ENCODE results near the gene PEX11G.

PEX11G gene

DNA sequence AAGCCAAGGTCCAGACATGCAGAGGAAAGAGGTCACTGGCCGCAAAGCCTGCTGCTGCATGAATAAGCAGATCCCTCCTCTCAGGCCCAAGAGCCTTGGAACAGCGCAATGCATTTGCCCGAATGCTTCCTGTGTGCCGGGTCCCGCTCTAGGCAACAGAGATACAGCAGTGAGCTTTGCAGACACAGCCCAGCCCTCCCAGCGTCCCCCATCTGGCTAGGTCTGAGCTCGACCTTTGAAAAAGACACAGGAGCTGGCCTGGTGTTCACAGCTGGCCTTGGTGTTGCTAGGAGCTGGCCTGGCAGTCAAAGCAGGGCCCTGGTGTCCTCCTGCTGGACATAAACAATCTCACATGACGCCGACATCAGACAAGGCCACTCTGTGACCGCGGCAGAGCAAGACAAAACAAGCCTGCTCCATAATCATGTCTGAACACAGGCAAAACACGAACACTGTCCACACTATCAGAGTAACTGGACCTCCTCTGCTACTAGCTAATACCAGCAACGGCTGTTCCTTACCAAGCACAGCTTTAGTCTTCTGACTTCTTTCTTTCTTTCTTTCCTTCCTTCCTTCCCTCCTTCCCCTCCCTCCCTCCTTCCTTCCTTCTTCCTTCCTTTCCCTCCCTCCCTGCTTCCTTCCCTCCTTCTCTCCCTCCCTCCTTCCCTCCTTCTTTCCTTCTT, 5.7 kb upstream of the PEX11G start:
- no peak for DNase-seq (ENCODE audit: low read depth)

DNA sequence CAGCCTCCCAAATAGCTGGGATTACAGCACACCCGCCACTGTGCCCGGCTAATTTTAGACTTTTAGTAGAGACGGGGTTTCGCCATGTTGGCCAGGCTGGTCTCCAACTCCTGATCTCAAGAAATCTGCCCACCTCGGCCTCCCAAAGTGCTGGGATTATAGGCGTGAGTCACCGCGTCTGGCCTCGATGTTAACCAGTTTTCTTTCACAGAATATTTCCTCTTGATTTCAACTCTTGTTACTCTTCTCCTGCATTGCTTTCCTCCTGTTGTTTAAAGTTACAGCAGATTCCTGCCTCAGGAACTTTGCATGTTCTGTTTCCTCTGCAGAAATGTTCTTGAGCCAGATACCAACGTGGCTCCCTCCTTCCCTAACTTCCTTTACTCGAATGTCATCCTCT, 3.7 kb upstream of the PEX11G start:
- no peak for DNase-seq (ENCODE audit: low read depth)

GRCh38 chr19:7492142-7492541, 3.3 kb upstream of the PEX11G start:
- no peak for DNase-seq (ENCODE audit: low read depth)

- no peak for DNase-seq (ENCODE audit: low read depth)
Measured at GRCh38 chr19:7489609-7490044, 792 bp upstream of the PEX11G start.

- DNase-seq (ENCODE audit: low read depth) = no peak
Measured at GRCh38 chr19:7486923-7487322, 1.9 kb downstream of the PEX11G start.

DNA sequence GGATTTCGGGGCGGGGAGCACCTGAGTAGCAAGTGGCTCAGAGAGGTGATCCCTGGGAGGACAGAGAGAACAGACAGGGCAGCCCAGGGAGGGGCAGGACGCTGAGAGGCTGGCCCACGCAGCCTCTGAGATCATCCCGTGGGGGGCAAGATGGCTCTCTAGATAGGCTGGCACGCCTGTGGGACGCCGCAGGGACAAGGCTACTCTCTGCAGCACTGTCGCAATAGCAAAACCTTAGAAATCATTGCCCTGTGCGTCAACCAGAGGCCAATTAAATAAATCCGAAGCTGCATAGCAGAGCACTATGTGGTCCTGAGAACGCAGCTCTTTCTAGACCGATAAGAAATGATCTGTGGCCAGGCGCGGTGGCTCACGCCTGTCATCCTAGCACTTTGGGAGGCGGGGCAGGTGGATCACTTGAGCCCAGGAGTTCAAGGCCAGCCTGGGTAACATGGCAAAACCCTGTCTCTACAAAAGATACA, 5.1 kb downstream of the PEX11G start:
- no peak for DNase-seq (ENCODE audit: low read depth)

GRCh38 chr19:7482584-7483439, 6.0 kb downstream of the PEX11G start:
- no peak for DNase-seq (ENCODE audit: low read depth)

DNA sequence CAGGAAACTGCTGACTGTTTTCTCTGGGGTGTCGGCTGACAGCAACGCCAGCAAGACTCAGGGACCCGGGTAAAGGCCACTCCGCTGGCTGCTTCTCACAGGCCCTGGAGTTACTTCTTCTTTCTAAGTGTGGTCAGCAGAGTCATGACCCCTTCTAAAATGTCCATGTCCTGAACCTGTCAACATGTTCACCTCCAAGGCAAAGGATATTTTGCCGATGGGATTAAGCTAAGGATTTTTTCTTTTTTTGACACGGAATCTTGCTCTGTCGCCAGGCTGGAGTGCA, 7.9 kb downstream of the PEX11G start:
- DNase-seq (ENCODE audit: low read depth) = no peak

- no peak for DNase-seq (ENCODE audit: low read depth)
Measured at GRCh38 chr19:7480222-7480969, 8.4 kb downstream of the PEX11G start.

GRCh38 chr19:7478843-7479227, 10.0 kb downstream of the PEX11G start:
- no peak for DNase-seq (ENCODE audit: low read depth)

GRCh38 chr19:7478173-7478842, 10.5 kb downstream of the PEX11G start:
- no peak for DNase-seq (ENCODE audit: low read depth)

DNA sequence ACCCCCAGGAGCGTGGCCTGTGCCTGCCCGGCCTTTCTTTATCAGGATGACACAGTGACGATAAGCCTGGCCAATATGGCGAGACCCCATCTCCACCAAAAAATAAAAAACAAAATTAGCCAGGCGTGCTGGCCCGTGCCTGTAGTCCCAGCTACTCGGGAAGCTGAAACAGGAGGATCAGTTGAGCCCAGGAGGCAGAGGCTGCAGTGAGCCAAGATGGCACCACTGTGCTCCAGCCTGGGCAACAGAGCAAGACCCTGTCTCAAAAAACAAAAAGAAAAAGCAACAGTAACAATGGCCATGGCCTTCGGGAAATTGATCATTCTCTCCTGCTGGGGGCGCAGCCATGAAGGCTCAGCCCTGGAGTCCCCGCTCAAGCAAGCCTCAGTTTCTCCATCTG, 11.1 kb downstream of the PEX11G start:
- no peak for DNase-seq (ENCODE audit: low read depth)

DNA sequence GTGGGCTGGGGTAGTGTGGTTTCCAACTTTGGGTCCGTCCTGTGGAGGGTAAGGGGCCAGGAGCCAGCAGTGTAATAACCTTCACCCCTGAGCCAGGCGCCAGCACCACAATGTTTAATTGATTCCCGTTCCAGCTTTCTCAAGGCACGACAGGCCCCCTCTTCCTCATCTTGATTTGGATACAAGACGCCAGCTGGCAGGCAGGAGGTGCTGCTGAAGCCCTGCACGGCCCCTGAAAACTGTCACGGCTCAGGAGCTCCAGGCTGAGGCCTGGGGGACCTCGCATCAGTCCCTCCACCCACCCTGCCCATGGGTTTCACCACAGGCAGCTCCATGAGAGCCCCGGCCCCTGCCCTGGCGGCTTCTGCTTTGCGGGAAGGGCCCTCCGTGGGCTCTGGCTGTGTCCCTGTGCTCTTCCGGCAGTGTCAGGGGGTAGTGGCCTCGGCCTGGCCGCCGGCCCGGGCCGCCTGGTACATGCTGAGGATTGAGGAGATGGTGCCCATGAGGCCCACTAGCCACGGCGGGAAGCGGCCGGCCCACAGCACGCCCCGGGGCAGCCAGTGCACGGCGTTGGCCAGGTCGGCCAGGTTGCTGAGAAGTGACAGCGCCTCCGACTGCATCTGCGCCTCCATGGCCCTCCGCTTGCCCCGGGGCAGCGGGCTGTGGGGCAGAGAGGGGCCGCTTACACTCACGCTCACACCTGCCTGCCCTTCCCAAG, 11.9 kb downstream of the PEX11G start:
- no peak for DNase-seq (ENCODE audit: low read depth)

- DNase-seq (ENCODE audit: low read depth) = no peak
Measured at GRCh38 chr19:7476241-7476640, 12.6 kb downstream of the PEX11G start.

GRCh38 chr19:7475665-7476064, 13.2 kb downstream of the PEX11G start:
- no peak for DNase-seq (ENCODE audit: low read depth)

- DNase-seq (ENCODE audit: low read depth) = no peak
Measured at GRCh38 chr19:7471696-7472615, 16.9 kb downstream of the PEX11G start.

GRCh38 chr19:7470540-7471305, 18.1 kb downstream of the PEX11G start:
- DNase-seq (ENCODE audit: low read depth) = no peak

GRCh38 chr19:7469669-7470285, 19.1 kb downstream of the PEX11G start:
- no peak for DNase-seq (ENCODE audit: low read depth)

- no peak for DNase-seq (ENCODE audit: low read depth)
Measured at GRCh38 chr19:7468840-7469239, 20.0 kb downstream of the PEX11G start.

All from stimulated activated CD8-positive, alpha-beta memory T cell treated with anti-CD3 and anti-CD28 coated beads, Interleukin-12 subunit alpha, Interleukin-12 subunit beta, amount 100 ng/mL, for 1 hour (primary cell).